Liver (tissue), 3 donors: ENCODE results near the gene MAP2K6.

ENCODE experiments used
- ATF3 ChIP-seq: IDR thresholded peaks from 2 replicates; pipeline ENCODE4 v1.6.1; 2016; ENCODE audit warnings: antibody characterized with exemption
- CTCF ChIP-seq: fragments of 150-350 bp; IDR thresholded peaks from 2 replicates; pipeline ENCODE4 v1.5.1; 2017; ENCODE audit warnings: improper control_type of control experiment, low read depth, low read length; ENCODE audit not compliant: missing input control
- HNF4A ChIP-seq, 2 donors: conservative IDR thresholded peaks; 2 replicates each; pipeline ENCODE4 v1.6.1; 2016; ENCODE audit warnings: antibody characterized with exemption in 2 of 2, mild to moderate bottlenecking in 2 of 2
- MAX ChIP-seq: IDR thresholded peaks from 2 replicates; pipeline ENCODE4 v1.6.1; 2016; ENCODE audit warnings: antibody characterized with exemption
- NR2F2 ChIP-seq: IDR thresholded peaks from 2 replicates; pipeline ENCODE4 v1.6.1; 2016; ENCODE audit warnings: antibody characterized with exemption
- REST ChIP-seq: IDR thresholded peaks from 2 replicates; pipeline ENCODE4 v1.6.1; 2016; ENCODE audit warnings: antibody characterized with exemption, mild to moderate bottlenecking
- SP1 ChIP-seq: IDR thresholded peaks from 2 replicates; pipeline ENCODE4 v1.6.1; 2018; ENCODE audit warnings: antibody characterized with exemption, mild to moderate bottlenecking
- YY1 ChIP-seq: IDR thresholded peaks from 2 replicates; pipeline ENCODE4 v1.6.1; 2016; ENCODE audit warnings: antibody characterized with exemption, mild to moderate bottlenecking
- donor health status: healthy.
- donor health status: healthy.

- TF ChIP-seq CTCF: no peak
- TF ChIP-seq MAX: no peak
- no peak for TF ChIP-seq YY1
- no peak for TF ChIP-seq HNF4A (conservative IDR thresholded peaks at IDR 0.05)
- TF ChIP-seq NR2F2: no peak
- no peak for TF ChIP-seq SP1
- no peak for TF ChIP-seq ATF3
- no peak for TF ChIP-seq REST
Observed at GRCh38 chr17:69540356-69540755, 125.9 kb downstream of the MAP2K6 start.
